ENCODE measurements around the gene CD101.

CD101 gene

GRCh38 chr1:116984406-116985160 lies 17.0 kb upstream of the CD101 start:
- DNase-seq (ENCODE audit: low spot score) = no peak

- peak; percentile 24 for DNase-seq (ENCODE audit: low spot score)
Measured at GRCh38 chr1:116986421-116987255, 14.9 kb upstream of the CD101 start.

- peak; percentile 64 for DNase-seq (ENCODE audit: low spot score)
Measured at GRCh38 chr1:116987256-116987555, 14.4 kb upstream of the CD101 start.

GRCh38 chr1:116988248-116988647 lies 13.3 kb upstream of the CD101 start:
- no peak for DNase-seq (ENCODE audit: low spot score)

- DNase-seq (ENCODE audit: low spot score) = no peak
Measured at GRCh38 chr1:116988908-116989307, 12.7 kb upstream of the CD101 start.

- DNase-seq (ENCODE audit: low spot score) = no peak
Measured at GRCh38 chr1:116989835-116990234, 11.7 kb upstream of the CD101 start.

- no peak for DNase-seq (ENCODE audit: low spot score)
Measured at GRCh38 chr1:116990612-116991151, 10.9 kb upstream of the CD101 start.

- DNase-seq (ENCODE audit: low spot score) = no peak
Measured at GRCh38 chr1:116991171-116991845, 10.3 kb upstream of the CD101 start.

- no peak for DNase-seq (ENCODE audit: low spot score)
Measured at GRCh38 chr1:116991918-116992317, 9.6 kb upstream of the CD101 start.

GRCh38 chr1:116993286-116993685 lies 8.3 kb upstream of the CD101 start:
- no peak for DNase-seq (ENCODE audit: low spot score)

GRCh38 chr1:116994411-116994810 lies 7.1 kb upstream of the CD101 start:
- no peak for DNase-seq (ENCODE audit: low spot score)

GRCh38 chr1:116997066-116997465 lies 4.5 kb upstream of the CD101 start:
- no peak for DNase-seq (ENCODE audit: low spot score)

GRCh38 chr1:116997636-116998035 lies 3.9 kb upstream of the CD101 start:
- DNase-seq (ENCODE audit: low spot score) = no peak

GRCh38 chr1:116999596-116999995 lies 2.0 kb upstream of the CD101 start:
- DNase-seq (ENCODE audit: low spot score) = no peak

- no peak for DNase-seq (ENCODE audit: low spot score)
Measured at GRCh38 chr1:117000142-117000541, 1.4 kb upstream of the CD101 start.

GRCh38 chr1:117003223-117003875 lies 1.8 kb downstream of the CD101 start:
- DNase-seq (ENCODE audit: low spot score) = no peak

GRCh38 chr1:117007719-117008013 lies 6.1 kb downstream of the CD101 start:
- no peak for DNase-seq (ENCODE audit: low spot score)

- no peak for DNase-seq (ENCODE audit: low spot score)
Measured at GRCh38 chr1:117008656-117009055, 7.1 kb downstream of the CD101 start.

- DNase-seq (ENCODE audit: low spot score) = no peak
Measured at GRCh38 chr1:117009132-117009531, 7.6 kb downstream of the CD101 start.

- no peak for DNase-seq (ENCODE audit: low spot score)
Measured at GRCh38 chr1:117010310-117010969, 8.9 kb downstream of the CD101 start.

GRCh38 chr1:117011334-117011733 lies 9.8 kb downstream of the CD101 start:
- DNase-seq (ENCODE audit: low spot score) = no peak

GRCh38 chr1:117013309-117013858 lies 11.8 kb downstream of the CD101 start:
- no peak for DNase-seq (ENCODE audit: low spot score)

Data from CD4-positive, alpha-beta T cell treated with Interleukin-2 at 100 ng/mL for 4 hours (primary cell).